IPS DF 4.7 (cell line): ENCODE results near the gene FOXE3.
"Not testable (repeated sequence)": the region's sequence is repeated elsewhere in the genome, so short reads cannot be mapped to it uniquely, and the experiment has no call there.

ENCODE experiments used
- DNase-seq: peaks from one replicate; pipeline ENCODE4 v3.0.0-alpha.2; 2013; ENCODE audit warnings: low spot score; ENCODE audit errors: extremely low read depth

Gene FOXE3

GRCh38 chr1:47445823-47446550 lies 29.9 kb downstream of the FOXE3 start:
- DNase-seq: no peak

GRCh38 chr1:47448462-47449222 lies 32.6 kb downstream of the FOXE3 start:
- no peak for DNase-seq

GRCh38 chr1:47449822-47450552 lies 33.9 kb downstream of the FOXE3 start:
- no peak for DNase-seq

GRCh38 chr1:47450606-47451005 lies 34.5 kb downstream of the FOXE3 start:
- DNase-seq: no peak

- DNase-seq: no peak
Measured at GRCh38 chr1:47452426-47452825, 36.3 kb downstream of the FOXE3 start.

- not testable (repeated sequence) for DNase-seq
Measured at GRCh38 chr1:47453910-47454309, 37.8 kb downstream of the FOXE3 start.

GRCh38 chr1:47456250-47456649 lies 40.2 kb downstream of the FOXE3 start:
- no peak for DNase-seq

GRCh38 chr1:47457547-47457946 lies 41.5 kb downstream of the FOXE3 start:
- not testable (repeated sequence) for DNase-seq

GRCh38 chr1:47459253-47459788 lies 43.2 kb downstream of the FOXE3 start:
- DNase-seq: no peak

GRCh38 chr1:47460040-47460439 lies 44.0 kb downstream of the FOXE3 start:
- no peak for DNase-seq

GRCh38 chr1:47460456-47460855 lies 44.4 kb downstream of the FOXE3 start:
- DNase-seq: no peak

- DNase-seq: no peak
Measured at GRCh38 chr1:47465605-47466004, 49.5 kb downstream of the FOXE3 start.
